Fibroblast of the aortic adventitia (primary cell): Measurements from ENCODE around the gene HOXD13. TPM values are rescaled to one million over a fixed set of nuclear protein-coding genes. Genes with fewer than 3 reads are reported as not detected.
A peak's percentile ranks its signal among the peaks of the same experiment; 100 is the strongest.

ENCODE experiments used
- DNase-seq: peaks from one replicate; pipeline ENCODE4 v3.0.0-alpha.2; 2010; ENCODE audit warnings: low read depth
- H3K4me3 ChIP-seq: 2 replicates; pipeline ENCODE4 v1.5.1; 2011; ENCODE audit warnings: low read depth, mild to moderate bottlenecking, control low read depth, low read length, moderate library complexity
- total RNA-seq: library from RNA; depleted of rRNA; stranded (reverse); fragments of >200 nt; gene quantifications from 2 replicates; pipeline ENCODE4 v1.2.3, GENCODE V29; 2012; ENCODE audit warnings: low replicate concordance
- TF ChIP-seq, protein P1 (sequence below): IDR thresholded peaks from 2 replicates; pipeline ENCODE4 v1.5.1; 2011; ENCODE audit warnings: mild to moderate bottlenecking, low read length, control low read depth, inconsistent platforms; ENCODE audit not compliant: insufficient read depth

HOXD13 gene
- total RNA-seq, 1 donor, result not detected

DNA sequence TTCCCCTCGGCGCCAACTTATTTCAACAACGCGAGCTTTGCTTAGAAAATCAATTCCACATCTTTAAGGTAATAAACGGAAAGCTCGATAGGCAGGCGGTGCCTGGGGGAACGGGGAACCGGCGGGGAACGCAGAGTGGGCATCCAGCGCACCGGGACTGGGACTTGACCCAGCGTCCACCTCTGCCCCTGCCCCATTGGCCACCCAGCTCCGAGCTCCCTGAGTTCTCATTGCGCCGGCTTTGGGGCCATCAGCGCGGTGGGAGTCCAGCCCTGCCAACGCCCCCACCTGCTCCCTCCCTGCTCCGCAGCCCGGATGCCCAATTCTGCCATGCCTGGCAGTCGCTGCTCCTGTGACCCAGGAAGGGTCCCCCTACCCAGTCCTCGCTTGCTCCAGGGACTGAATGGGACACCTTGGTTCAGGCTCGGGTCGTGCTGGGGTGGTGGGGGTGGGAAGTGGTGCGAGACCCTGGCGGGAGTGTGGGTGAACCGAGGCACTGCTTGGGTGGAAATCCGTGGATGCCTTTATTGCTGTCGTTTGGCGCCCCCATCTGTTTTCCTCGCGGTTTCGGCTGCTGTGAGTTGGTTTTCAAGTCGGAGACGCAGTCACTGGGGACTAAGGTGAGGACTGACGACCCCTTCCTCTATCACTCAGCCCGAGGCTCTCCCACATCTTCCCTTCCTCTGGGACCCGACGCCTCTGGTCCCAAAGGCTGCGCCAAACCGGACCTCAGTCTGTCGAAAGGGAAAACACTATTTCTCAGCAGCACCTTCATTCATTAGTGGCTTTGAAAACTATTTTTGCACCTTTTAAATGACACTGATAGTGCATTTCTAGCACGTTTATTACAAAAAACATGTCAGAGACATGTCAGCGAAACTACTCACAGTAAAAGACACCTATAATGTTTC, 6.4 kb upstream of the HOXD13 start:
- TF ChIP-seq, protein P1, sequence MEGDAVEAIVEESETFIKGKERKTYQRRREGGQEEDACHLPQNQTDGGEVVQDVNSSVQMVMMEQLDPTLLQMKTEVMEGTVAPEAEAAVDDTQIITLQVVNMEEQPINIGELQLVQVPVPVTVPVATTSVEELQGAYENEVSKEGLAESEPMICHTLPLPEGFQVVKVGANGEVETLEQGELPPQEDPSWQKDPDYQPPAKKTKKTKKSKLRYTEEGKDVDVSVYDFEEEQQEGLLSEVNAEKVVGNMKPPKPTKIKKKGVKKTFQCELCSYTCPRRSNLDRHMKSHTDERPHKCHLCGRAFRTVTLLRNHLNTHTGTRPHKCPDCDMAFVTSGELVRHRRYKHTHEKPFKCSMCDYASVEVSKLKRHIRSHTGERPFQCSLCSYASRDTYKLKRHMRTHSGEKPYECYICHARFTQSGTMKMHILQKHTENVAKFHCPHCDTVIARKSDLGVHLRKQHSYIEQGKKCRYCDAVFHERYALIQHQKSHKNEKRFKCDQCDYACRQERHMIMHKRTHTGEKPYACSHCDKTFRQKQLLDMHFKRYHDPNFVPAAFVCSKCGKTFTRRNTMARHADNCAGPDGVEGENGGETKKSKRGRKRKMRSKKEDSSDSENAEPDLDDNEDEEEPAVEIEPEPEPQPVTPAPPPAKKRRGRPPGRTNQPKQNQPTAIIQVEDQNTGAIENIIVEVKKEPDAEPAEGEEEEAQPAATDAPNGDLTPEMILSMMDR, result peak; percentile 55
- H3K4me3 ChIP-seq, result no peak overlapping the region
- DNase-seq, result peak; percentile 37

DNA sequence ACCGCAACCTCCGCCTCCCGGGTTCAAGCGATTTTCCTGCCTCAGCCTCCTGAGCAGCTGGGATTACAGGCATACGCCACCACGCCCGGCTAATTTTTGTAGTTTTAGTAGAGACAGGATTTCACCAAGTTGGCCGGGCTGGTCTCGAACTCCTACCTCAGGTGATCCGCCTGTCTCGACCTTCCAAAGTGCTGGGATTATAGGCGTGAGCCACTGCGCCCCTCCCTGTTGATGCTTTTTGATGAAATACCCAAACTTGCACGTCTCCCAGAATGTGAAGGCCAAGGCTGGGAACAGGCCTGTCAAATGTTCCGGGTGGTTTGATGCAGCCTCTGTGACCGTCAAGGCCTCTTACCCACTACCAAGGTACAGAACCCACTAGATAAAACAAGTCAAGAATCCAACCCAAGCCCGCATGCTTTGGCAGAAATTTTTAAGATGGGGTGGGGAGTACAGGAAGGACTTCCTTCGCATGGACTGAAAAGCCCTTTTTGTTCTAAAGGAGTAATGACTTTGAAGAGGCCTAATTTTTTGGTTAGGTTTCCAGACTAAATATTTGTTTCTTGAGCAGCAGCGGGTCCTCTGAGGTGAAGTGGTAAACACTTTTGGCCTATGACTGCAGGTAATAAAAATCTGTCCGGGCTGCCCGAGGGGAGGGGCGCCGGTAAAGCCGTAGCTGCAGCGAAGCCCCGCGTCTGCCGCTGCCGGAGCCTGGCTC, 5.0 kb upstream of the HOXD13 start:
- H3K4me3 ChIP-seq, result no peak overlapping the region
- no peak for DNase-seq
- TF ChIP-seq, protein P1, result no peak

DNA sequence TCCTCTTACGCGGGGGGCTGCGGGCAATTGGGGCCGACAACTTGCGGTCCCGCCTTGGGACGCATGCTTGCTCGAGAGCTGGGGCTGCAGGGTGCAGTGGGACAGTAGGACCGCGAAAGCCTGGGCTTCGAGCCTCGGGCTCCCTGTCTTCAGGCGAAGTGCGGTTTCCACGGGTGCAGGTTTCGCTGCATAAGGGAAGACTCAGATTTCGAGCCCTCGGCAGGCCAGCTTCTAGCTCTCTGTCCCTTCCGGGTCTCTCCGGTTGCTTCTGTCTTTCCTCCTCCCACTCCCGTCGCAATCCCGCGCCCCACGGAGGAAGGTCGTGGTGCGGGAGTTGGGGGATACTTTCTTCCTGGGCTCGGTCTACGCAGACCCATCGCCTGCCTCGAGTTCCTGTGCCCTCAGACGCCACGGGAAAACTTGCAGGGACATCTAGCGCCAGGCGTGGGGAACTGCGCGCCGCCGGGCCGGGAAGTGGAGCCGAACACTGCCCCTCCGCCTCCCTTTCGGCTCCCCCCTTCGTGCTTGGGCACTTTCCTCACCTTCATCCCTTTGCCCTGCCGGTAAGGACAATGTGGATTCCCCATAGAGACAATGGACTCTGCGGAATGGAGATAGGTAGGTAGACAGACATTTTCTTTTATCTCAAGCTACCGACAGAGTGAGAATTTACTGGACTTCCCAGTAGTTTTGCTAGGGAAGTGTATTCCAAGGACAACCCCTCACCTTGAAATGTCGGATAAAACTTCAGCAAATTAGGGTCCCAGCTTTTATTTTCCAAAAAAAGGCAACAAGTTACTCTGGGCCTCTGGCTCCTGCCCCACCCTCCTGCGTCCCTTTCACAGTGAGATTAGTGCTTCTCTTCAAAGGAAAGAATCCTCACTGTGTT, 4.2 kb upstream of the HOXD13 start:
- TF ChIP-seq, protein P1, result peak; percentile 88
- H3K4me3 ChIP-seq, result peak overlapping the region; percentile 53
- peak; percentile 41 for DNase-seq

DNA sequence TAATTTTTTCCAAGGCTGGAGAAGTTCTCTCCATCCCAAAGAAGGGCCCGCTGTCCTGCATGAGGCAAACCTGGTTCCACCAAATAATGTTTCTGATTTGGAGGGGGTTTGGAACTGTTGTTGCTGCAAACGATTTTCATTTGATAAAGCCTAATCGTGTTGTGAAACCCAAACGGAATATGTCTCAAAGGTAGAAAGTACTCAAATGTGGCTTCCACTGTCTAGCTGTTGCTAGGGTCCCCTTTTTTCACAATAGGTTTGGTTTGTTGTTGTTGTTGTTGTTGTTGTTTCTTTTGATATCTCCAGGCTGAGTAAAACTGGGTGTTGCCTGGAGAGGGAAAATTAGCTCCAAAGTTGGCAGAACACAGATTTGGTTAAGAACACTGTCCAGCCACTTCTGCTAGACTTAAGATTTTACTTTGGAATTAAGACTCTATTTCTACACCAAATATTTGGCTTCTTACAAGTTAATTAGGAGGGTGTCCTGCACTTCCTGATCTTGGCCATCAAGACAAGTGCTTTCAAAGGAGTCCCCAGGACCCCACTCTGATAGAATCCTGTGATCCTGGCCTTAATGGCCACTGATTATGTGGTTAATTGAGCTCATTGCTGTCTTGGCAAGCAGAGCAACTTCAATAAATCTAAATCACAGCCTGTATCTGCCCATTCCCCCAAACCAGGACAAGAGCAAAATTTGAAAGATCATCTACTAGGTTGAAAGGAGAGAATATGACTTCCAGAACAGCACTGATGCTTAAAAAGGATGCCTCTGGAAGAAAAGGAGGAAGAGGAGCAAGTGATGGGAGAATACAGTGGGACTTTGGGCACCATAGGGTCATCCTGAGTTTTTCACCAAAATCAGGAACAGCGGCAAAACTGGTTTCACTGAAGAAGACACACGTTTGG, 3.3 kb upstream of the HOXD13 start:
- H3K4me3 ChIP-seq, result no peak overlapping the region
- TF ChIP-seq, protein P1, result no peak
- DNase-seq, result no peak

DNA sequence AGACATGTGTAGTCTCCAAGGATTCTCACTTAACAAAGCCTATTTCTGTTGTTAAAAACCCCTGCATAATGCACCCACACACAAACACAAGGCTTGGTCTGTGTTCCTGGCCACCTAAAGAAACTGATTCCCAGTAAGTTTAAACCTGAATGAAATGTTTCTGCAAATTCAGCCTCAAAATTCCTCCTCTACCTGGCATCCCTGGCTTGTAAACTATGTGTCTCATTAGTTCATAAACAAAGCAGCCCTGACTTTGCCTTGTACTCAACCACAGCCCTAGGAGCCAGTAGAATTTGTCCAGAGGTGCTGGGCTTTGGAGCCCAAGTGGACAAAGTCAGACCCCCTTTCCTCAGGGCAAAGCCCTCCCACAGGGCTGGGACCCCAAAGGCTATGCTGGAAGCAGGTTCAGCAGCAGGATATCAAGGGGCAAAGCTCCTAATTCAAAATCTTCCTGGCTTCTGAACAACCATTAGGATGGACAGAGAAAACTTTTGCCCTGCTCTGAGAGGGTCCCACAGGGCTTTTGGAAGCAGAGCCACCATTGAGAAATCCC, 2.6 kb upstream of the HOXD13 start:
- DNase-seq, result no peak
- no peak overlapping the region for H3K4me3 ChIP-seq
- TF ChIP-seq, protein P1, result no peak
